Mucosa of rectum (tissue), 2 donors: ENCODE data around the gene PAQR6.

Experiments
- H3K27ac ChIP-seq, 2 donors: one replicate each; pipeline ENCODE4 v1.7.0; 2013; ENCODE audit warnings: inconsistent platforms in 2 of 2, low read depth in 2 of 2, low read length in 2 of 2
- H3K27me3 ChIP-seq, 2 donors: one replicate each; pipeline ENCODE4 v1.7.0; 2013; ENCODE audit warnings: low read length in 2 of 2; ENCODE audit not compliant: control insufficient read depth in 2 of 2, insufficient read depth in 2 of 2
- H3K36me3 ChIP-seq, 2 donors: one replicate each; pipeline ENCODE4 v1.7.0; 2013; ENCODE audit warnings: low read length in 2 of 2; ENCODE audit not compliant: control insufficient read depth in 2 of 2, insufficient read depth in 2 of 2
- H3K4me1 ChIP-seq, 2 donors: one replicate each; pipeline ENCODE4 v1.7.0; 2013; ENCODE audit warnings: low read length in 2 of 2, mild to moderate bottlenecking in 1 of 2; ENCODE audit not compliant: control insufficient read depth in 2 of 2, insufficient read depth in 2 of 2
- H3K4me3 ChIP-seq, 2 donors: one replicate each; pipeline ENCODE4 v1.7.0; 2013; ENCODE audit warnings: low read length in 2 of 2
- H3K9ac ChIP-seq, 2 donors: one replicate each; pipeline ENCODE4 v1.7.0; 2013; ENCODE audit warnings: low read length in 2 of 2, low read depth in 1 of 2, mild to moderate bottlenecking in 1 of 2
- H3K9me3 ChIP-seq, 2 donors: one replicate each; pipeline ENCODE4 v1.7.0; 2013; ENCODE audit warnings: low read length in 2 of 2; ENCODE audit not compliant: control insufficient read depth in 2 of 2
- donor health status: healthy.
- donor health status: Normal muscosa, but diverticular disease.

PAQR6 gene

GRCh38 chr1:156266051-156266450 lies 18.2 kb upstream of the PAQR6 start:
- H3K9ac ChIP-seq: no peak overlapping the region
- H3K27ac ChIP-seq: no peak overlapping the region
- peaks cover 61 to 79% of the 10 kb centered on the region in 2 donors for H3K36me3 ChIP-seq
- H3K4me3 ChIP-seq: no peak overlapping the region
- H3K4me1 ChIP-seq: no peaks in the 10 kb centered on the region
- no peaks in the 10 kb centered on the region for H3K9me3 ChIP-seq
- H3K27me3 ChIP-seq: no peaks in the 10 kb centered on the region

- Histone ChIP-seq H3K4me3 (no peak overlapping the region), H3K9me3 (no peaks in the 10 kb centered on the region), H3K4me1 (no peaks in the 10 kb centered on the region), H3K36me3 (peaks cover 74 to 85% of the 10 kb centered on the region in 2 donors), H3K27me3 (no peaks in the 10 kb centered on the region), H3K27ac (no peak overlapping the region), H3K9ac (no peak overlapping the region)
Measured at GRCh38 chr1:156263288-156263655, 15.4 kb upstream of the PAQR6 start.

- H3K36me3 ChIP-seq: peaks cover 73 to 85% of the 10 kb centered on the region in 2 donors
- H3K27me3 ChIP-seq: no peaks in the 10 kb centered on the region
- no peaks in the 10 kb centered on the region for H3K9me3 ChIP-seq
- H3K9ac ChIP-seq: no peak overlapping the region
- no peaks in the 10 kb centered on the region for H3K4me1 ChIP-seq
- H3K27ac ChIP-seq: no peak overlapping the region
- H3K4me3 ChIP-seq: no peak overlapping the region
Measured at GRCh38 chr1:156262461-156263287, 14.8 kb upstream of the PAQR6 start.

- Histone ChIP-seq H3K4me3 (no peak overlapping the region), H3K36me3 (peaks cover 70 to 82% of the 10 kb centered on the region in 2 donors), H3K27me3 (no peaks in the 10 kb centered on the region), H3K9me3 (no peaks in the 10 kb centered on the region), H3K9ac (no peak overlapping the region), H3K27ac (no peak overlapping the region), H3K4me1 (no peaks in the 10 kb centered on the region)
Measured at GRCh38 chr1:156260896-156261295, 13.0 kb upstream of the PAQR6 start.

GRCh38 chr1:156259805-156260204 lies 11.9 kb upstream of the PAQR6 start:
- H3K4me1 ChIP-seq: no peaks in the 10 kb centered on the region
- no peak overlapping the region for H3K9ac ChIP-seq
- no peak overlapping the region for H3K27ac ChIP-seq
- peaks cover 63 to 76% of the 10 kb centered on the region in 2 donors for H3K36me3 ChIP-seq
- H3K27me3 ChIP-seq: no peaks in the 10 kb centered on the region
- no peaks in the 10 kb centered on the region for H3K9me3 ChIP-seq
- no peak overlapping the region for H3K4me3 ChIP-seq

- Histone ChIP-seq H3K9ac (no peak overlapping the region), H3K9me3 (no peaks in the 10 kb centered on the region), H3K4me3 (no peak overlapping the region), H3K27ac (no peak overlapping the region), H3K27me3 (no peaks in the 10 kb centered on the region), H3K36me3 (peaks cover 63 to 76% of the 10 kb centered on the region in 2 donors), H3K4me1 (no peaks in the 10 kb centered on the region)
Measured at GRCh38 chr1:156258859-156259258, 11.0 kb upstream of the PAQR6 start.

GRCh38 chr1:156257711-156258110 lies 9.9 kb upstream of the PAQR6 start:
- no peaks in the 10 kb centered on the region for H3K27me3 ChIP-seq
- no peak overlapping the region for H3K9ac ChIP-seq
- H3K4me1 ChIP-seq: no peaks in the 10 kb centered on the region
- no peaks in the 10 kb centered on the region for H3K9me3 ChIP-seq
- H3K4me3 ChIP-seq: no peak overlapping the region
- H3K27ac ChIP-seq: no peak overlapping the region
- peaks cover 67 to 76% of the 10 kb centered on the region in 2 donors for H3K36me3 ChIP-seq

- Histone ChIP-seq H3K27ac (no peak overlapping the region), H3K36me3 (peaks cover 64 to 75% of the 10 kb centered on the region in 2 donors), H3K9me3 (no peaks in the 10 kb centered on the region), H3K4me1 (peaks cover 0 to 5% of the 10 kb centered on the region in 2 donors), H3K9ac (no peak overlapping the region), H3K4me3 (no peak overlapping the region), H3K27me3 (no peaks in the 10 kb centered on the region)
Measured at GRCh38 chr1:156253634-156254033, 5.8 kb upstream of the PAQR6 start.

GRCh38 chr1:156251527-156251926 lies 3.7 kb upstream of the PAQR6 start:
- H3K27ac ChIP-seq: no peak overlapping the region
- peaks cover 0 to 3% of the 10 kb centered on the region in 2 donors for H3K27me3 ChIP-seq
- H3K9me3 ChIP-seq: no peaks in the 10 kb centered on the region
- no peak overlapping the region for H3K4me3 ChIP-seq
- peaks cover 0 to 5% of the 10 kb centered on the region in 2 donors for H3K4me1 ChIP-seq
- no peak overlapping the region for H3K9ac ChIP-seq
- peaks cover 51 to 59% of the 10 kb centered on the region in 2 donors for H3K36me3 ChIP-seq

- H3K4me1 ChIP-seq: peaks cover 10 to 16% of the 10 kb centered on the region in 2 donors
- H3K9me3 ChIP-seq: no peaks in the 10 kb centered on the region
- H3K4me3 ChIP-seq: no peak overlapping the region
- no peak overlapping the region for H3K27ac ChIP-seq
- H3K36me3 ChIP-seq: peaks cover 44 to 49% of the 10 kb centered on the region in 2 donors
- H3K27me3 ChIP-seq: peaks cover 14 to 20% of the 10 kb centered on the region in 2 donors
- H3K9ac ChIP-seq: no peak overlapping the region
Measured at GRCh38 chr1:156249593-156249992, 1.7 kb upstream of the PAQR6 start.
